ENCODE measurements around the gene SEPTIN1. TPM values are rescaled to one million over a fixed set of nuclear protein-coding genes. Genes with fewer than 3 reads are reported as not detected.
"Not testable (repeated sequence)": the region's sequence is repeated elsewhere in the genome, so short reads cannot be mapped to it uniquely, and the experiment has no call there.

Gene SEPTIN1
- total RNA-seq, 2 donors from 2014 or later: 0.26 to 0.33 TPM

- Histone ChIP-seq H3K27me3 (no peaks in the 10 kb centered on the region), H3K27ac (no peak overlapping the region), H3K36me3 (replicated peaks in 1 of 2; ENCODE audit: insufficient read depth in 1 of 2, low read depth in 2 of 2) (no peaks in the 10 kb centered on the region), H3K4me3 (no peak overlapping the region), H3K4me1 (peaks cover 46% of the 10 kb centered on the region), H3K9me3 (no peaks in the 10 kb centered on the region)
- TF ChIP-seq CTCF (IDR thresholded peaks at IDR 0.05): no peak
- TF ChIP-seq POLR2A (IDR thresholded peaks at IDR 0.05): no peak
- 71 to 81% methylated on average over 4 of the region's 4 CpGs for WGBS, 2 donors
- ATAC-seq: no peak
- no peak for DNase-seq
- intact Hi-C loops (cut with DNase I): no loop called here
Observed at GRCh38 chr16:30397056-30397455, 14.7 kb upstream of the SEPTIN1 start.

GRCh38 chr16:30396627-30397026 is 14.3 kb upstream of the SEPTIN1 start:
- H3K36me3 ChIP-seq (replicated peaks in 1 of 2; ENCODE audit: insufficient read depth in 1 of 2, low read depth in 2 of 2); H3K27ac ChIP-seq; ATAC-seq; DNase-seq; intact Hi-C loops (cut with DNase I); H3K4me3 ChIP-seq; H3K9me3 ChIP-seq; H3K27me3 ChIP-seq: not testable (repeated sequence)
- WGBS, 2 donors: 68 to 71% methylated on average over 4 of the region's 4 CpGs
- peaks cover 42% of the 10 kb centered on the region for H3K4me1 ChIP-seq

GRCh38 chr16:30395992-30396585 is 13.7 kb upstream of the SEPTIN1 start:
- DNase-seq (no peak), ATAC-seq (no peak)
- Histone ChIP-seq H3K4me1 (peaks cover 37% of the 10 kb centered on the region), H3K9me3 (no peaks in the 10 kb centered on the region), H3K4me3 (peak overlapping the region; percentile 70 to 75), H3K27me3 (no peaks in the 10 kb centered on the region), H3K36me3 (replicated peaks in 1 of 2; ENCODE audit: insufficient read depth in 1 of 2, low read depth in 2 of 2) (no peaks in the 10 kb centered on the region), H3K27ac (peak overlapping the region; percentile 48 to 84 (median 66))
- 5 to 6% methylated on average over 11 to 13 of the region's 13 CpGs for WGBS, 2 donors
- TF ChIP-seq POLR2A (IDR thresholded peaks at IDR 0.05) (no peak), CTCF (IDR thresholded peaks at IDR 0.05) (no peak)
- intact Hi-C loops (cut with DNase I): no loop called here

- peak; percentile 88 to 93 (median 92) for DNase-seq
- H3K27me3 ChIP-seq: no peaks in the 10 kb centered on the region
- WGBS, 2 donors: 0 to 1% methylated on average over 5 to 90 of the region's 103 CpGs
- ATAC-seq: peak; percentile 94
- H3K36me3 ChIP-seq (replicated peaks in 1 of 2; ENCODE audit: insufficient read depth in 1 of 2, low read depth in 2 of 2): no peaks in the 10 kb centered on the region
- peak within 1 kb of the TSS; percentile 48 to 84 (median 66) for H3K27ac ChIP-seq
- peak within 1 kb of the TSS; percentile 70 to 75 for H3K4me3 ChIP-seq
- peaks cover 33% of the 10 kb centered on the region for H3K4me1 ChIP-seq
- peak in 6 of 7 experiments; percentile 22 to 70 (median 54) for TF ChIP-seq CTCF (IDR thresholded peaks at IDR 0.05)
- TF ChIP-seq POLR2A (IDR thresholded peaks at IDR 0.05): peak in 2 of 3 donors; percentile 37 to 46
- no peaks in the 10 kb centered on the region for H3K9me3 ChIP-seq
- intact Hi-C loops (cut with DNase I): no loop called here
Observed at GRCh38 chr16:30395155-30395991, 13.0 kb upstream of the SEPTIN1 start, which contains the start of gene ZNF48. ZNF48 (plus strand) TSS chr16:30395420; CDS start chr16:30395795, 375 bp downstream.

- H3K27me3 ChIP-seq: no peaks in the 10 kb centered on the region
- TF ChIP-seq POLR2A (IDR thresholded peaks at IDR 0.05) (no peak), CTCF (IDR thresholded peaks at IDR 0.05) (no peak)
- intact Hi-C loops (cut with DNase I): no loop called here
- no peaks in the 10 kb centered on the region for H3K36me3 ChIP-seq (replicated peaks in 1 of 2; ENCODE audit: insufficient read depth in 1 of 2, low read depth in 2 of 2)
- H3K27ac ChIP-seq: peak overlapping the region; percentile 48 to 84 (median 66)
- H3K4me1 ChIP-seq: peaks cover 28% of the 10 kb centered on the region
- DNase-seq (no peak), ATAC-seq (no peak)
- peak overlapping the region; percentile 23 to 75 for H3K4me3 ChIP-seq
- WGBS, 2 donors: 6 to 9% methylated on average over 23 to 31 of the region's 31 CpGs
- no peaks in the 10 kb centered on the region for H3K9me3 ChIP-seq
Observed at GRCh38 chr16:30394592-30395154, 12.3 kb upstream of the SEPTIN1 start.
